Measurements from ENCODE around the gene ANKRD27. TPM values are rescaled to one million over a fixed set of nuclear protein-coding genes. Genes with fewer than 3 reads are reported as not detected.
"Not testable (repeated sequence)": the region's sequence is repeated elsewhere in the genome, so short reads cannot be mapped to it uniquely, and the experiment has no call there.

ANKRD27 gene
- total RNA-seq, 4 donors from 2014 or later = 22.7 to 38.5 (median 30.1) TPM

DNA sequence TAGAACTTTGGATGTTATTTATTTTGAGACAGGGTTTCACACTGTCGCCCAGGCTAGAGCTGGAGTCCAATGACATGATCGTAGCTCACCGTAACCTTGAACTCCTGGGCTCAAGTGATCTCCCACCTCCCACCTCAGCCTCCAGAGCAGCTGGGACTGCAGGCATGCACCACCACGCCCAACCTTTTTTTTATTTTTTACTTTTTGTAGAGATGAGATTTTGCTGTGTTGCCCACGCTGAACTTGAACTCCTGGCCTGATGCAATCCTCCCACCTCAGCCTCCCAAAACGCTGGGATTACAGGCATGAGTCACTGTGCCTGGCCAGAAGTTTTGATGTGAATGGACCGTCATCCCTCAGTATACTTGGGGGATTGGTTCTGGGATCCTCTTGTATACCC is 13.7 kb downstream of the ANKRD27 start:
- no peak for ATAC-seq (ENCODE audit: low FRiP score)
- TF ChIP-seq, protein P1, sequence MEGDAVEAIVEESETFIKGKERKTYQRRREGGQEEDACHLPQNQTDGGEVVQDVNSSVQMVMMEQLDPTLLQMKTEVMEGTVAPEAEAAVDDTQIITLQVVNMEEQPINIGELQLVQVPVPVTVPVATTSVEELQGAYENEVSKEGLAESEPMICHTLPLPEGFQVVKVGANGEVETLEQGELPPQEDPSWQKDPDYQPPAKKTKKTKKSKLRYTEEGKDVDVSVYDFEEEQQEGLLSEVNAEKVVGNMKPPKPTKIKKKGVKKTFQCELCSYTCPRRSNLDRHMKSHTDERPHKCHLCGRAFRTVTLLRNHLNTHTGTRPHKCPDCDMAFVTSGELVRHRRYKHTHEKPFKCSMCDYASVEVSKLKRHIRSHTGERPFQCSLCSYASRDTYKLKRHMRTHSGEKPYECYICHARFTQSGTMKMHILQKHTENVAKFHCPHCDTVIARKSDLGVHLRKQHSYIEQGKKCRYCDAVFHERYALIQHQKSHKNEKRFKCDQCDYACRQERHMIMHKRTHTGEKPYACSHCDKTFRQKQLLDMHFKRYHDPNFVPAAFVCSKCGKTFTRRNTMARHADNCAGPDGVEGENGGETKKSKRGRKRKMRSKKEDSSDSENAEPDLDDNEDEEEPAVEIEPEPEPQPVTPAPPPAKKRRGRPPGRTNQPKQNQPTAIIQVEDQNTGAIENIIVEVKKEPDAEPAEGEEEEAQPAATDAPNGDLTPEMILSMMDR (IDR thresholded peaks at IDR 0.05) = no peak

DNA sequence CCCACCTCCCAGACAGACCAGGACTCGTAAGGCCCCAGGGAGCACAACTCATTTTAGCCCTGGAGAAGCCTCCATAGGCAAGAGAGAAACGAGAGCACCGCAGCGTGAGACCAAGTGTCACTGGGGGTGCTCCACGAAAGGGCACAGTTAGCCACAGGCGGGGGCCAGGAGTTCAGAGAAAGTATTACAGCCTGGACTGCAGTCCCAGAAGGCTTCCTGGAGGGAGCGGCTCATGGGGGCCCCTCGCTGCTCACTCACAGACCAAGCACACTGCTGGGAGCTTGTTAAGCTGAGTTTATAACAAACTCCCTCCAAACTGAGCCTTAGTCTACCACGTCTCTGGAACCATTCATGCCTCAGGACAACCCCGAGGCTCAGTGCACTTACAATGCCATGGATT is 16.5 kb downstream of the ANKRD27 start:
- TF ChIP-seq, protein P1 (IDR thresholded peaks at IDR 0.05) = no peak
- DNase-seq (ENCODE audit: low spot score) = no peak
- ATAC-seq (ENCODE audit: low FRiP score) = no peak

More for the DNA sequence above, 13.7 kb downstream of the ANKRD27 start:
- DNase-seq (ENCODE audit: low spot score) = no peak

DNA sequence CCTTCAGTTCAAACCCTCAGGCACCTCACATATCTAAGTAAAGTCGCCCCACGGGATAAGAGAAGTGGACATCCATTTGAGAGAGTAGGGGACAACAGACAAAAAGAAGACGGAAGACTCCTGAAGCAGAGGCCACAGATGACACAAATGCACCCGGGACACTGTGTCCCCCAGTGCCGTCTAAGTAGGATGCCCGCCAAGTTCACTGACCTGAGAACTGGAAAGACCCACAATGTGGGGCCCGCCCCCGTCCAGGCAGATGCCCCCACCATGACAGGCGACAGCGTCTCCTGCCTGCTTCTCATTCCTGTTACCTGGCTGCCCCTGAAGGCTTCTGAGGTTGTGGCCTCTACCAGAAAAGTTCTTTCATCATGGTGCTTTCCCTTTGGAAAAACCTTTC is 16.9 kb downstream of the ANKRD27 start:
- ATAC-seq (ENCODE audit: low FRiP score) (no peak), DNase-seq (ENCODE audit: low spot score) (no peak)
- TF ChIP-seq, protein P1 (IDR thresholded peaks at IDR 0.05) = no peak

DNA sequence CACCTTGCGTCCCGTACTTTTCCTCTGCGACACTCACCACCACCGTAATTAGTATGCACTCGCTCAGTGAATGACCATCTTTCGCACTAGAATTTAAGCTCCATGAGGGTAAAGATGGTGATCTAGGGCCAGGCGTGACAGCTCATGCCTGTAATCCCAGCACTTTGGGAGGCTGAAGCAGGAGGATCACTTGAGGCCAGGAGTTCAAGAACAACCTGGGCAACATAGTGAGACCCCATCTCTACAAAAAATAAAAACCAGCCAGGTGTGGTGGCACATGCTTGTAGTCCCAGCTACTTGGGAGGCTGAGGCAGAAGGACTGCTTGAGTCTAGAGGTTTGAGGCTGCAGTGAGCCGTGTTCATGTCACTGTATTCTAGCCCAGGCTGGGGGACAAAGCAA is 18.6 kb downstream of the ANKRD27 start:
- DNase-seq (ENCODE audit: low spot score); ATAC-seq (ENCODE audit: low FRiP score): not testable (repeated sequence)

DNA sequence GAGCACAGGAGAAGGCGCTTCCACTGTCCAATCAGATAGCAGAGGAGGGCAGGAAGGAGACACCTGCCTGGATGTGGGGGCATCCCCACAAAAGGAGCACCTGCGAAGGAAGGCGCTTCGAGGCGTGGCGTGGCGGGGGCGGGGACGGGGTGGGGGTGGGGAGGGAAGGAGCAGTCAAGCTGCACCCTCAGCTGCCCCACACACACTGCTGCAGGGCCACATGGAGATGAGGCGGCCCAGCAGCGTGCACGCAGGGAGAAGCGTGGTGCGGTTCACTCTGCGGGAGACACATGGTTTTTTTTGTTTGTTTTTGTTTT is 21.4 kb downstream of the ANKRD27 start:
- DNase-seq (ENCODE audit: low spot score) = no peak
- ATAC-seq (ENCODE audit: low FRiP score) = no peak
- TF ChIP-seq, protein P1 (IDR thresholded peaks at IDR 0.05) = no peak

DNA sequence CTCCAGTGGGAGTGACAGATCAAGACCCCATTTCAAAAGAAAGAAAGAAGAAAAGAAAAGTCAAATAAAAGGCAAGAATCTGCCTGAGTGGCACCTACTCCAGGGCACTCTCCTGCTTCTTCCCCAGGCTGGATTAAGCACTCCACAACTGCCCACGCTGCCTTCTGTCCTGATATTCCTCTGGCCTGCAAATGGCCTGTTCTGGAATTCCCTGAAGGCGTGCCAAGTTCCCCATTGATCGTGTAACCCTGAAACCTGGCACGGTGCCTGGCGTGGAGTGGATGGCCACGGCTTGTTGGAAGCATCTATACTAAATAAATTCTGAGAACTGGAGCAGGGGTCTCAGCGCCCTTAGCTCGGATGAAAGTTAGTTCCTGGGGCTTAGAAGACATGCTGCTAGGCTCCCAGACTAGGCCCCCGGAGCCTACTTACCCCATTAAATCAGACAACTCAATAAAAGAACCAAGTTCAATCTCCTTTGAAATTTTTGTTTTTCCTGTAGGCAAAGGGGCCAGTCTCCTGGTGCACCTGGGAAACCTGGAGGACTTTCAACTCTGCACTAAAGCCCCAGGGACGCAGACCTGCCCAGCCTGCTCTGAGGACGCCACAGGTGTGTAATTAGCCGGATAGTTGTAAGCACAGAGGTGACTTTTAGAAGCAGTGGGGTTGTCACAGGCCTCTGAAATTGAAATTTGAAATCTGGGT is 21.9 kb downstream of the ANKRD27 start:
- DNase-seq (ENCODE audit: low spot score) = peak; percentile 49
- no peak for ATAC-seq (ENCODE audit: low FRiP score)

DNA sequence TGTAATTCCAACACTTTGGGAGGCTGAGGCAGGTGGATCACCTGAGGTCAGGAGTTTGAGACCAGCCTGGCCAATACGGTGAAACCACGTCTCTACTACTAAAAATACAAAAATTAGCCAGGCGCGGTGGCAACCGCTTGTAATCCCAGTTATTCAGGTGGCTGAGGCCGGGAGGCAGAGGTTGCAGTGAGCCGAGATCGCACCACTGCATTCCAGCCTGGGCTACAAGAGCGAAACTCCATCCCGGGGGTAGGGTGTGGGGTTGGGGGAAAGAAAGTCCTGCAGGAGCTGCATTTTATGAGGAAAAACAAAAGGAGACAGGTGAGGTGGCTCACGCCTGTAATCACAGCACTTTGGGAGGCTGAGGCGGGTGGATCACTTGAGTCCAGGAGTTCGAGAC is 22.6 kb downstream of the ANKRD27 start:
- not testable (repeated sequence) for ATAC-seq (ENCODE audit: low FRiP score); DNase-seq (ENCODE audit: low spot score)

More for the DNA sequence above, 21.9 kb downstream of the ANKRD27 start:
- TF ChIP-seq, protein P1 (IDR thresholded peaks at IDR 0.05) = no peak

DNA sequence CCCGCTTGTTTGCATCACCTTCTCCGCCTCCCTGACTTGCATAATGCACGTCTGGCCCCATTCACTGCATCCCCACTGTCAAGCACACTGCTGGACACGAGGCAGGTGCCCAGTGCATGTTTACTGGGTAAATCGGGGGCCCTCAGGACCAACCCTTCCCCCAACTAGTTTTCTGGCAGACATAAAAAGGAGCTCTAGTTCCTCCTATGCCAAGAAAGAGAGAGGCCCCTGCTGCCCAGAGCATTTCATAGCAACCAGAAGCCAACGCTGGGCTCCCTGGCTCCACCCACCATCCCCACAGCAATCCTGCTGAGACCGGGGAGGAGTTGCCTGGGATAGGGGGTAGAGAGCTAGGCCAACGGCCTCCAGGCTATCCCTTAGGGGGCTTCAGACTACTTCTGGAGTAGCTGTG is 23.2 kb downstream of the ANKRD27 start:
- TF ChIP-seq, protein P1 (IDR thresholded peaks at IDR 0.05) = no peak
- ATAC-seq (ENCODE audit: low FRiP score) = no peak
- DNase-seq (ENCODE audit: low spot score) = no peak
